Thoracic aorta (tissue), 2 donors: ENCODE data around the gene CLASP2. TPM values are rescaled to one million over a fixed set of nuclear protein-coding genes. Genes with fewer than 3 reads are reported as not detected.

Experiments
- ATAC-seq: fragments of 150-250 bp; one replicate; pipeline ENCODE4 v1.8.0; 2017; ENCODE audit warnings: low read depth; ENCODE audit not compliant: insufficient number of reproducible peaks, low FRiP score
- DNase-seq: peaks from one replicate; pipeline ENCODE4 v3.0.0-alpha.2; 2020; ENCODE audit warnings: low spot score
- H3K27ac ChIP-seq, 2 donors: fragments of 200-600 bp; sonication (generic); 1 replicate in 1 of 2; 2 replicates in 1 of 2; pipeline ENCODE4 v1.5.1; 2016; ENCODE audit warnings: mild to moderate bottlenecking in 2 of 2, moderate library complexity in 2 of 2
- H3K27me3 ChIP-seq: fragments of 200-600 bp; sonication (generic); replicated peaks from 2 replicates; pipeline ENCODE4 v1.6.0; 2016; ENCODE audit warnings: mild to moderate bottlenecking; ENCODE audit not compliant: insufficient read depth
- H3K36me3 ChIP-seq: fragments of 200-600 bp; sonication (generic); one replicate; pipeline ENCODE4 v1.5.1; 2016
- H3K4me1 ChIP-seq, 2 donors: fragments of 200-600 bp; sonication (generic); 1 replicate in 1 of 2; 2 replicates in 1 of 2; pipeline versions ENCODE4 v1.5.1 to v1.6.0; 2016; ENCODE audit warnings: low read depth in 2 of 2, mild to moderate bottlenecking in 1 of 2; ENCODE audit not compliant: control insufficient read depth in 1 of 2
- H3K4me3 ChIP-seq: fragments of 200-600 bp; sonication (generic); 2 replicates; pipeline ENCODE4 v1.5.1; 2016; ENCODE audit warnings: mild to moderate bottlenecking
- H3K9me3 ChIP-seq: fragments of 200-600 bp; sonication (generic); 2 replicates; pipeline ENCODE4 v1.5.1; 2016
- total RNA-seq, 2 donors: library from RNA; depleted of rRNA; stranded (reverse); fragments of >200 nt; gene quantifications; one replicate each; pipeline versions ENCODE4 v1.1.0 to v1.2.3, GENCODE V29; 2016
- TF ChIP-seq, protein P1 (sequence below): fragments of 200-600 bp; sonication (generic); IDR thresholded peaks from one replicate; pipeline ENCODE4 v1.5.1; 2019; ENCODE audit warnings: antibody characterized with exemption

Gene CLASP2
- total RNA-seq, 2 donors from 2014 or later: 122 to 126 TPM

DNA sequence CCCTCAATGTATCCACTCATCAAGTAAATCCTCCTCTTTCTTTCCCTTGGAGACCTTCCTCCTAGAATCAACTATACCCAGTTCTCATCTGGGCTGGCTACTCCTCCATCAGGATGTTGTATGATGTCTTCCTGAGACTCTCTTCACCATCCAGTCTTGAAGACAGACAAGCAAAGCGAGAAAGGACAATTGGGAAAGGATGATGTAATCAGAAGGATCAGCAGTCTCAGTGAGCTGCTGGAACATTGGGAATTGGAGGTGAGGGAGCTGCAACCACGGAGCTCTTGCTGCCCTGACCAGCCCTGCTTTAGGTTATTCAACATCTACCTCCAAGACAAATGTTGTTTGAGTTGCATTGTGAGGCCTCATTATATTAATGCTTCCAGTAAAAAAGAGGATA is 229.8 kb downstream of the CLASP2 start:
- Histone ChIP-seq H3K4me1 (peaks cover 0 to 2% of the 10 kb centered on the region in 2 donors), H3K27me3 (no peaks in the 10 kb centered on the region), H3K27ac (no peak overlapping the region), H3K4me3 (no peak overlapping the region), H3K9me3 (no peaks in the 10 kb centered on the region), H3K36me3 (no peaks in the 10 kb centered on the region)
- TF ChIP-seq, protein P1, sequence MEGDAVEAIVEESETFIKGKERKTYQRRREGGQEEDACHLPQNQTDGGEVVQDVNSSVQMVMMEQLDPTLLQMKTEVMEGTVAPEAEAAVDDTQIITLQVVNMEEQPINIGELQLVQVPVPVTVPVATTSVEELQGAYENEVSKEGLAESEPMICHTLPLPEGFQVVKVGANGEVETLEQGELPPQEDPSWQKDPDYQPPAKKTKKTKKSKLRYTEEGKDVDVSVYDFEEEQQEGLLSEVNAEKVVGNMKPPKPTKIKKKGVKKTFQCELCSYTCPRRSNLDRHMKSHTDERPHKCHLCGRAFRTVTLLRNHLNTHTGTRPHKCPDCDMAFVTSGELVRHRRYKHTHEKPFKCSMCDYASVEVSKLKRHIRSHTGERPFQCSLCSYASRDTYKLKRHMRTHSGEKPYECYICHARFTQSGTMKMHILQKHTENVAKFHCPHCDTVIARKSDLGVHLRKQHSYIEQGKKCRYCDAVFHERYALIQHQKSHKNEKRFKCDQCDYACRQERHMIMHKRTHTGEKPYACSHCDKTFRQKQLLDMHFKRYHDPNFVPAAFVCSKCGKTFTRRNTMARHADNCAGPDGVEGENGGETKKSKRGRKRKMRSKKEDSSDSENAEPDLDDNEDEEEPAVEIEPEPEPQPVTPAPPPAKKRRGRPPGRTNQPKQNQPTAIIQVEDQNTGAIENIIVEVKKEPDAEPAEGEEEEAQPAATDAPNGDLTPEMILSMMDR: no peak
- no peak for DNase-seq
- no peak for ATAC-seq

DNA sequence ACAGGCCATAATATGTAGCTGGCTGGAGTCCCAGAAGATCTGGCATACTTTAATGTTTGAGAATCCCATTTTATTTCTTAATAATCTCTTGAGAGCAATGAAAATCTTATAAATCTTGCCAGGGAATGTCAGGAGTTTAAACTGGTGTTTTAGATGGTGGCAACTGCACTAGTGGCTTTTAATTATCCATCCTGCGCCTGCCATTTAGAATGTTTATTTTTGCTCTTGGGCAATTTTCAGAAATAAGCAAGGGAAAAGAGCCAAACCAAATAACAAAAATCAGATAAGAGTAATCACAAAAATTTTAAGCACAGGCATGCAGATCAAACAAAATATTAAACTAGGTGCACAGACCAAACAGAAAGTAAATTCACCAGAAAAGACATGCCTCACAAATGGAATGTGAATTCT is 235.9 kb downstream of the CLASP2 start:
- TF ChIP-seq, protein P1: no peak
- H3K27me3 ChIP-seq: no peaks in the 10 kb centered on the region
- no peaks in the 10 kb centered on the region for H3K9me3 ChIP-seq
- peak overlapping the region; percentile 1 to 61 for H3K27ac ChIP-seq
- peaks cover 8 to 16% of the 10 kb centered on the region in 2 donors for H3K4me1 ChIP-seq
- no peak for DNase-seq
- ATAC-seq: no peak
- H3K4me3 ChIP-seq: peak overlapping the region; percentile 51
- H3K36me3 ChIP-seq: no peaks in the 10 kb centered on the region

DNA sequence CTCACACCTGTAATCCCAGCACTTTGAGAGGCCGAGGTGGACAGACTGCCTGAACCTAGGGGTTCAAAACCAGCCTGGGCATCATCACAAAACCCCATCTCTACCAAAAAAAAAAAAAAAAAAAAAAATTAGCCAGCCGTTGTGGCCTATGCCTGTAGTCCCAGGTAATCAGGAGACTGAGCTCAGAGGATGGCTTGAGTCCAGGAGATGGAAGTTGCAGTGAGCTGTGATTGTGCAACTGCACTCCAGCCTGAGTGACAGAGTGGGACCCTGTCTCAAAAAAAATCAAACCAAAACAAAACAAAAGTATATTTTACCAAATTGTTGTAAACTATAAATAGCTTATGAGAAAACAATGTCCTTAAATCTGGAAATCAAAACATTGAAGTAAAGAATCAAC is 243.2 kb downstream of the CLASP2 start:
- ATAC-seq: no peak
- DNase-seq: no peak
- H3K4me1 ChIP-seq: no peaks in the 10 kb centered on the region
- H3K4me3 ChIP-seq: no peak overlapping the region
- no peak overlapping the region for H3K27ac ChIP-seq
- no peaks in the 10 kb centered on the region for H3K27me3 ChIP-seq
- no peaks in the 10 kb centered on the region for H3K36me3 ChIP-seq
- TF ChIP-seq, protein P1: no peak
- no peaks in the 10 kb centered on the region for H3K9me3 ChIP-seq

DNA sequence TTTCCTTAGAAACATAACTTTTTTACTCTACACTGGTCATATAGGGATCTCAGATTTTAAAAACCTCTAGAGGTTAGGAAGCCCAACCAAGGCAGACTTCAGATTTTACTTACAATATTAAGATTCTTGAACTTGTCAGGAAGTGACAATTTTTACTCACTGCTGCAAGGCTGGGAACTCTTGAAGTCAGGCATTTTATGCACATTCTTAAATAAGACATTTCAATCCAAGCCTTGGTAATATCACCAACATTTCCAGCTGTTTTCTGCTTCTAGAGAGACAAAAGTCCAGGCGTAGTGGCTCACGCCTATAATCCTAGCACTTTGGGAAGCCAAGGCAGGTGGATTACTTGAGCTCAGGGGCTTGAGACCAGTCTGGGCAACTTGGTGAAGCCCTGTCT is 244.2 kb downstream of the CLASP2 start:
- H3K4me1 ChIP-seq: no peaks in the 10 kb centered on the region
- H3K36me3 ChIP-seq: no peaks in the 10 kb centered on the region
- DNase-seq: no peak
- H3K27me3 ChIP-seq: no peaks in the 10 kb centered on the region
- H3K9me3 ChIP-seq: no peaks in the 10 kb centered on the region
- H3K27ac ChIP-seq: no peak overlapping the region
- no peak overlapping the region for H3K4me3 ChIP-seq
- ATAC-seq: no peak
- TF ChIP-seq, protein P1: no peak

DNA sequence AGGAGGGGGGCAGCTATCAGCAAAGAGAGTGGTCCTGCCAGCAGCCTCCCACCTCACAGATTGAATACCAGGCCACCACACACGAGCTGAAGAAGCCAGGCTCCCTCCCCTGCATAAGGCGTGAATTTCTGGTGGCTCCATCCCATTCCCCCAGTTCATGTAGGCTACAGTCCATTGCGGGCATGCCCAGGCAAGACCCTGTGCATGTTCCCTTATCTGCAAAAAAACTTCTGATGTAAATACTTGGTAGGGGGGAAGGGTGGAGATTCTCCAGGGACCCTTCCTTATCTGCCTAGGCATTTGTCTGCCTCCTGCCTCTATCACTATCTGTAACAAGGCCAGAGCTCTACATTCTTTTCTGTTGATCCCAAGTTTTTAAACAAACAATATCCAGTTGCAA is 250.3 kb downstream of the CLASP2 start:
- no peaks in the 10 kb centered on the region for H3K27me3 ChIP-seq
- DNase-seq (no peak), ATAC-seq (no peak)
- no peak overlapping the region for H3K27ac ChIP-seq
- H3K9me3 ChIP-seq: no peaks in the 10 kb centered on the region
- no peaks in the 10 kb centered on the region for H3K4me1 ChIP-seq
- no peak overlapping the region for H3K4me3 ChIP-seq
- TF ChIP-seq, protein P1: no peak
- H3K36me3 ChIP-seq: no peaks in the 10 kb centered on the region
